SIG-M5 (cell line): ENCODE data around the gene MAP3K5.
"Not testable (repeated sequence)": the region's sequence is repeated elsewhere in the genome, so short reads cannot be mapped to it uniquely, and the experiment has no call there.

Source experiments
- DNase-seq: peaks from one replicate; lab custom pipeline; 2025; lab: John Stamatoyannopoulos, UW

MAP3K5 gene

GRCh38 chr6:136791296-136792094 is 782 bp downstream of the MAP3K5 start:
- no peak for DNase-seq

- DNase-seq: no peak
These were observed 1.6 kb downstream of the MAP3K5 start for GRCh38 chr6:136790411-136791295.

- DNase-seq: not testable (repeated sequence)
These were observed 2.8 kb downstream of the MAP3K5 start for GRCh38 chr6:136789440-136789839.

DNA sequence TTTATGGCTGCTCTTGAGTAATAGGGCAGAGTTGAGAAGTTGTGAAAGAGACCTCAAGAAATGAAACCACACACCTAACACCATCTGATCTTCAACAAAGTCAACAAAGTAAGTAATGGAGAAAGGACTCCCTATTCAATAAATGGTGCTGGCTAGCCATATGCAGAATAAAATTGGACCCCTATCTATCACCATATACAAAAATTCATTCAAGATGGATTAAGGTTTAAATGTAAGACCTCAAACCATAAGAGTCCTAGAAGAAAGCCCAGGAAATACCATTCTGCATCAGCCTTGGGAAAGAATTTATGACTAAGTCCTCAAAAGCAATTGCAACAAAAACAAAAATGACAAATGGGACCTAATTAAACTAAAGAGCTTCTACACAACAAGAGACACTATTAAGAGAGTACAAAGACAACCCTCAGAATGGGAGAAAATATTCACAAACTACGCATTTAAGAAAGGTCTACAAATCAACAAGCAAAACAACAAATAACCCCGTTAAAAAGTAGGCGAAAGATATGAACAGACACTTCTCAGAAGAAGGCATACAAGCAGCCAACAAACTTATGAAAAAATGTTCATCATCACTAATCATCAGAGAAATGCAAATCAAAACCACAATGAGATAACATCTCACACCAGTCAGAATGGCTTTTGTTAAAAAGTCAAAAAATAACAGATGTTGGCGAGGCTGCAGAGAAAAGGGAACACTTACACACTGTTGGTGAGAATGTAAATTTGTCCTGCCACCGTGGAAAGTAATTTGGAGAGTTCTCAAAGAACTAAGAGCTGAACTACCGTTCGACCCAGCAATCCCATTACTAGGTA is 4.0 kb downstream of the MAP3K5 start:
- DNase-seq: no peak

DNA sequence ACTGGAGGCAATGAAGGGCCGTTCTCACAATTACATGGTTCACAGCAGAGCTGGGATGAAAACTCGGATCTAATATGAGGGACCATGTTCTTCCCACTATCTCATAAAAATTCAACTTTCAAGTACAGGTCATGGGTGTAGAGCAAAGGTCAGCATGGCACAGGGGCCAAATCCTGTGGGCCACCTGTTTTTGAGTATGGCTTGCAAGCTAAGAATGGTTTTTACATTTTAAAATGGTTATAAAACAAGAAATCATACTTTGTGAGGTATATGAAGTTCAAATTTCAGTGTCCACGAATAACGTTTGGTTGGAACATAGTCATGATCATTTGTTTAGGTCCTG is 4.6 kb downstream of the MAP3K5 start:
- no peak for DNase-seq

GRCh38 chr6:136786658-136787057 is 5.6 kb downstream of the MAP3K5 start:
- DNase-seq: no peak

DNA sequence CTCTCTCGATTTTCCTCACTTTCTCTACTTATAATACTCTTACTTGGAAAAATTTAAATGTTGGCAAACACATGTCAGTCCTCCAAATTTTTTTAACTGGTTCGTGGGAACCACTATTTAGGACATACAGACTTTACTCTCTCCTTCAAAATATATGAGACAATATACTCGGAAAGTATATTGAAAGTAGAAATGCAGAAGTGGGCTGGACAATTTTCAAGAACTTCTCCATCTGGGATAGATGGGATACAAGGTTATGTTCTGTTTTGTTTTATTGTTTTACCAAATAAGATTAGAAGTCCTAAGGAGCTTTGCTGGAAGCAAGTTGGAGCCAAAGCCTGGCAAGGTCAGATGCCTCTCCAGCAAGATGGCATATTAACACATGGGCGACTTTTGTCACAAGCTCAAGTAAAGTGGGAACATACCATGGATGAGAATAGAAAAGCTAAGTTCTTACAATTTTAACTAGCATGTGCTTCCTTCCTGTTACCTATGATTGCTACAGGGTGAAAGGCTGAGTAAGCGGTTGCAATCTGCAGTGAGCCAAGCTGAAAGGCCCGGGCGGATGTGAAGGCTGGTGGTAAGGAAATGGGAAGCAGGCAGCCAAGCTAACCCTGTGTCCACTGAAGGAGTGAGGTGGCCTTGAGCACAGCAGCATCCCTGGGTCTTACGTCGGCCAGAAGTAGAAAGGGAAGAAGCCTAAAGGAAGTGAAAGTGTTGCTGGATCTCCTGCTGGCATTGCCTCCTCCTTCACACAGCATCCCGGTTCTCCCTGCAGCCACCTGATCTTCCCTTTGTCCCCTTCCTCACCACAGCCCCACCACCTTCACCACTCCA is 7.1 kb downstream of the MAP3K5 start:
- DNase-seq: peak; percentile 70

DNA sequence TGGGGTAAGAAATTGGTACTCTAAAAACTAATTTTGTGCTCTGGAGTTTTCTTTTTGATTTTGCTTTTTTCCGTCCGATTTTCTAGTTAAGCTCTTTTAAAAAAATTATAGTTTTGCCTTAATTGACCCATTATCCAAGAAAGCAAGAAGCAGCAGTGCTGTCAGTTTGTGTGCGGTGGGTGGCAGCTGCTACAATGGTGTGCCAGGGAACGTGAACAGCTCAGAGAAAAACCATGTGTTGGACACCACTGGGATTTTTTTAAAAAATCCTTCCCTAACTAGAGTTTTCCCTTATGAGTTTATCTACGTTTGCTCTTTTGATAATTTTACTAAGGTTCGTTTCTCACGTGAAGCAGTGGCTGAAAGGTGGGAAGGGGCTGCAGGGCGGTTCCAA is 8.0 kb downstream of the MAP3K5 start:
- DNase-seq: no peak

DNA sequence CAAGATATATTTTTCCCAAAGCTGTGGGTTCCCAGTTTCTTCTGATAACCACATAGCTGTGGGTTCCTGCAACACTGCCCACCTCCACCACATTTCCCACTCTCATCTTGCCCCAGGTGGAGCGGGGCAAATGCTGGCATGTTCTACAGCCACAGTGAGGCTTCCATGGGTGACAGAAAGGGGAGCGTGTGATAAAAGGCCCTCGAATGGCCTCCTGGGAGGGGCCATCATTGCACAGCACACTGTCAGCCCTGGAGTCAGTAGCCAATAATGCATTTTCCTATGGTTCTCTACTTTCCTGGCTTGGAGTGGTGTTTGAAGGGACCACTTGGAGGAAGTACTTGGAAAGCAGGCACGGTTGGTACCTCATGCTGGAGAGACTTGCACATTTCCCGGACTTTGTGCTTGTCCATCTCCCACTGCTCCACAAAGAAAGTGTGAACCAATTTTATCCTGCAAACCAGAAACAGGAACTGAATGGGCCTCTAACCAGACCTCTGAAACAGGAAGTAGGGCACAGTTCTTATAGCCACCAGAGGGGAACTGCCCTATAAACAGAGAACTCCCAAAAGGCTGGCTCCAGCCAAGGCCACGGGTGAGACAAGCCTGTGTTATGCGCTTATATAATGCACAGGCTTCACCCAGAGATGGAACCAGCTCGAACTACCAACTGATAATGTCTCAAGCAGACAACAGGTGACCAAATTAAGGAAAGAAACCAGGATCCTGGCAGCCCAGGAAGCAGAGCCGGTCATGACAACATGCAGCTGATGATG is 8.6 kb downstream of the MAP3K5 start:
- peak; percentile 71 for DNase-seq

- DNase-seq: no peak
These were observed 9.3 kb downstream of the MAP3K5 start for GRCh38 chr6:136783021-136783420.

GRCh38 chr6:136782021-136782770 is 10.1 kb downstream of the MAP3K5 start:
- no peak for DNase-seq

DNA sequence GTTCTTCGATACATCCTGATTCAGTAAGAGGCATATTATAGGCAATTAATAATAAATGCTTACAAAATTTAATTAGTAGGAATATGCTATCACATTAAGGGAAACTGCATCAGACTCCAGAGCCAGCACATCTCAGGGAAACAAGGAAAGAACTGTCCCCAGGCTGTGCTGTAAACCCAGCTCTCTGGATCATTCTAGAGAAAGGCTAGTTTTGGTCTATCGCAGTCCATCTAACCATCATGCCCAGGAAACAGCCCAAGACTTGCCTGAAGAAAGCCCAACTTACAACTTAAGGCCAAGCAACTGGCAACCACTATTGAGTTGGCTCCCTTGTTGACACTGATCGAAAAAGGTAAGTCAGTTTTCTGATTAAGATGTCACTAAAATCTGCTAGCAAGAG is 11.3 kb downstream of the MAP3K5 start:
- no peak for DNase-seq

GRCh38 chr6:136779682-136780081 is 12.6 kb downstream of the MAP3K5 start:
- no peak for DNase-seq

- DNase-seq: no peak
These were observed 14.6 kb downstream of the MAP3K5 start for GRCh38 chr6:136777651-136778050.

DNA sequence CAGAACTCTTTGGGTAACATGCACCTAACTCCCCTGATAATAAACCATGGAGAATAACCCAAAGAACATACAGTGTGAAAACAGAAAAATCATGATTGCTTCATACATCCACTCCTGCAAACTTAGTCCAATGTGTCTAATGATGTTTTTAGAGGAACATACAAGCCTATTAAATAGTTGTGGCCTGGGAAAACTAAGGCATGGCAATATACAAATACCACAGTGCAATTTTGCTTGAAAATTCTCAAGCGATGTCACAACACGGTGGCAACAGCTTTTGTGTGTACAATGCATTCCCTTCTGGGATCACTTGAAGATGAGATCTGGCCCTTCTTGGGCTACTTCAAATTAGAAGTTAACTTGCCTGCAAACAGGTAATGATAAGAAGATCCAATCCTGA is 16.7 kb downstream of the MAP3K5 start:
- DNase-seq: no peak

- no peak for DNase-seq
These were observed 17.2 kb downstream of the MAP3K5 start for GRCh38 chr6:136775081-136775480.

GRCh38 chr6:136774228-136775041 is 17.8 kb downstream of the MAP3K5 start:
- peak; percentile 46 for DNase-seq

GRCh38 chr6:136773473-136773796 is 18.8 kb downstream of the MAP3K5 start:
- DNase-seq: no peak
